IMR-90 (cell line): Measurements from ENCODE around the gene STX4. TPM values are rescaled to one million over a fixed set of nuclear protein-coding genes. Genes with fewer than 3 reads are reported as not detected.

Experiments
- ATAC-seq: fragments of 200-7000 bp; cut with Tn5 transposase; 2 replicates; pipeline ENCODE4 v1.9.1; 2020; ENCODE audit warnings: low read depth, mild to moderate bottlenecking, moderate library complexity
- BruUV-seq: library from RNA; stranded (reverse); fragments of 400-500 nt; replicated peaks from 2 replicates; lab custom pipeline; 2021; lab: Mats Ljungman, UMichigan
- CTCF ChIA-PET: fragments of 300-600 bp; formaldehyde crosslinking; extraction: SDS; loops from one replicate; lab custom pipeline; 2021; ENCODE audit warnings: antibody characterized with exemption; lab: Yijun Ruan, JAX
- POLR2A ChIA-PET: fragments of 300-600 bp; sonication (Branson Sonifier 250); formaldehyde crosslinking; loops from one replicate; lab custom pipeline; 2022; ENCODE audit warnings: antibody characterized with exemption; ENCODE audit not compliant: unreplicated experiment; lab: Charles Lee
- DNase-seq: peaks from one replicate; pipeline ENCODE4 v3.0.0; 2013
- H2AFZ ChIP-seq: replicated peaks from 2 replicates; pipeline ENCODE3; 2013; ENCODE audit warnings: low read length, mild to moderate bottlenecking; ENCODE audit not compliant: poor library complexity
- H2AK5ac ChIP-seq: 2 replicates; pipeline ENCODE4 v1.6.1; 2013; ENCODE audit warnings: low read depth, low read length, inconsistent platforms
- H2AK9ac ChIP-seq: replicated peaks from 2 replicates; pipeline ENCODE3; 2013; ENCODE audit warnings: mild to moderate bottlenecking, low read depth, low read length, moderate library complexity; ENCODE audit not compliant: poor library complexity
- H2BK120ac ChIP-seq: 2 replicates; pipeline ENCODE4 v1.6.1; 2013; ENCODE audit warnings: low read depth, low read length, inconsistent platforms
- H2BK15ac ChIP-seq: 3 replicates; pipeline ENCODE4 v1.6.1; 2013; ENCODE audit warnings: low read depth, low read length, inconsistent platforms
- H2BK20ac ChIP-seq: 2 replicates; pipeline ENCODE4 v1.6.1; 2013; ENCODE audit warnings: low read depth, mild to moderate bottlenecking, inconsistent platforms, low read length, moderate library complexity
- H2BK5ac ChIP-seq: 2 replicates; pipeline ENCODE4 v1.6.1; 2013; ENCODE audit warnings: mild to moderate bottlenecking, low read depth, low read length, inconsistent platforms; ENCODE audit not compliant: poor library complexity, severe bottlenecking
- H3K14ac ChIP-seq: replicated peaks from 2 replicates; pipeline ENCODE4 v1.6.1; 2013; ENCODE audit warnings: low read depth, low read length, inconsistent platforms
- H3K18ac ChIP-seq: 2 replicates; pipeline ENCODE4 v1.6.1; 2013; ENCODE audit warnings: low read depth, low read length, control low read depth
- H3K23ac ChIP-seq: 2 replicates; pipeline ENCODE4 v1.6.1; 2013; ENCODE audit warnings: low read depth, low read length, inconsistent platforms
- H3K27ac ChIP-seq: 2 replicates; pipeline ENCODE4 v1.5.1; 2013; ENCODE audit warnings: mild to moderate bottlenecking, control low read depth, low read length; ENCODE audit not compliant: insufficient read depth
- H3K27me3 ChIP-seq: 2 replicates; pipeline ENCODE4 v1.6.1; 2013; ENCODE audit warnings: low read length; ENCODE audit not compliant: control insufficient read depth, insufficient read depth
- H3K36me3 ChIP-seq: 2 replicates; pipeline ENCODE4 v1.6.1; 2013; ENCODE audit warnings: low read length, mixed read lengths; ENCODE audit not compliant: control insufficient read depth, insufficient read depth
- H3K4ac ChIP-seq: 2 replicates; pipeline ENCODE4 v1.6.1; 2013; ENCODE audit warnings: low read depth, low read length, inconsistent platforms
- H3K4me1 ChIP-seq: 2 replicates; pipeline ENCODE4 v1.6.1; 2013; ENCODE audit warnings: low read length, mixed read lengths; ENCODE audit not compliant: control insufficient read depth, insufficient read depth
- H3K4me2 ChIP-seq: 2 replicates; pipeline ENCODE4 v1.6.1; 2013; ENCODE audit warnings: low read depth, mild to moderate bottlenecking, control low read depth, low read length, moderate library complexity
- H3K4me3 ChIP-seq: 2 replicates; pipeline ENCODE4 v1.5.1; 2013; ENCODE audit warnings: low read depth, mild to moderate bottlenecking, control low read depth, low read length, moderate library complexity; ENCODE audit not compliant: insufficient read depth
- H3K56ac ChIP-seq: 2 replicates; pipeline ENCODE4 v1.6.1; 2013; ENCODE audit warnings: low read length, inconsistent platforms; ENCODE audit not compliant: insufficient read depth; ENCODE audit errors: extremely low read depth
- H3K79me1 ChIP-seq, 2 experiments: 2 replicates each; pipeline ENCODE4 v1.6.1; 2013; ENCODE audit warnings: low read length in 2 of 2, inconsistent platforms in 1 of 2, low read depth in 1 of 2
- H3K9ac ChIP-seq: 2 replicates; pipeline ENCODE4 v1.6.1; 2013; ENCODE audit warnings: low read depth, low read length, control low read depth
- H3K9me1 ChIP-seq: 2 replicates; pipeline ENCODE4 v1.6.1; 2013; ENCODE audit warnings: low read length, inconsistent platforms; ENCODE audit not compliant: insufficient read depth
- H3K9me3 ChIP-seq: 2 replicates; pipeline ENCODE4 v1.6.1; 2013; ENCODE audit warnings: low read length; ENCODE audit not compliant: control insufficient read depth, insufficient read depth
- H4K20me1 ChIP-seq: 2 replicates; pipeline ENCODE4 v1.6.1; 2013; ENCODE audit warnings: low read length, inconsistent platforms; ENCODE audit not compliant: insufficient read depth
- H4K5ac ChIP-seq: 2 replicates; pipeline ENCODE4 v1.6.1; 2013; ENCODE audit warnings: mild to moderate bottlenecking, low read depth, low read length, control low read depth
- H4K8ac ChIP-seq, 2 experiments: 2 replicates each; pipeline ENCODE4 v1.6.1; 2013; ENCODE audit warnings: low read depth in 2 of 2, low read length in 2 of 2, control low read depth in 1 of 2, inconsistent platforms in 1 of 2
- H4K91ac ChIP-seq: 2 replicates; pipeline ENCODE4 v1.6.1; 2013; ENCODE audit warnings: low read depth, low read length, inconsistent platforms; ENCODE audit not compliant: insufficient read depth
- BHLHE40 ChIP-seq: fragments of 150-350 bp; IDR thresholded peaks from 2 replicates; pipeline ENCODE4 v1.6.1; 2016; ENCODE audit warnings: mild to moderate bottlenecking, low read depth, low read length
- CEBPB ChIP-seq: IDR thresholded peaks from 2 replicates; pipeline ENCODE4 v1.6.1; 2012; ENCODE audit warnings: low read depth, low read length, improper control_type of control experiment
- CHD1 ChIP-seq: IDR thresholded peaks from 2 replicates; pipeline ENCODE4 v1.6.1; 2012; ENCODE audit warnings: low read depth, low read length, improper control_type of control experiment
- CTCF ChIP-seq: conservative IDR thresholded peaks from 2 replicates; pipeline ENCODE4 v1.5.1; 2012; ENCODE audit warnings: mild to moderate bottlenecking, low read depth, low read length, improper control_type of control experiment
- FOS ChIP-seq: fragments of 150-350 bp; IDR thresholded peaks from 2 replicates; pipeline ENCODE4 v1.6.1; 2016; ENCODE audit warnings: low read depth, low read length
- MAZ ChIP-seq: IDR thresholded peaks from 2 replicates; pipeline ENCODE4 v1.6.1; 2012; ENCODE audit warnings: low read depth, mild to moderate bottlenecking, low read length, improper control_type of control experiment, moderate library complexity, borderline replicate concordance
- NFE2L2 ChIP-seq: fragments of 150-350 bp; IDR thresholded peaks from 2 replicates; pipeline ENCODE4 v1.6.1; 2016; ENCODE audit warnings: low read depth, mild to moderate bottlenecking, low read length
- POLR2A ChIP-seq: IDR thresholded peaks from 2 replicates; pipeline ENCODE4 v1.6.1; 2012; ENCODE audit warnings: mild to moderate bottlenecking, low read depth, low read length
- RAD21 ChIP-seq: IDR thresholded peaks from 2 replicates; pipeline ENCODE4 v1.6.1; 2012; ENCODE audit warnings: low read length, improper control_type of control experiment
- RFX5 ChIP-seq: IDR thresholded peaks from 2 replicates; pipeline ENCODE4 v1.8.0; 2012; ENCODE audit warnings: low read depth, mild to moderate bottlenecking, low read length, moderate library complexity
- SMC3 ChIP-seq: fragments of 150-350 bp; IDR thresholded peaks from 2 replicates; pipeline ENCODE4 v1.6.1; 2016; ENCODE audit warnings: low read depth, mild to moderate bottlenecking, antibody characterized with exemption, low read length, moderate library complexity
- WGBS, 2 experiments: methylation state at CpG; one replicate each; pipeline versions ENCODE4 v1.1.5 to v1.1.7; 2013; ENCODE audit warnings: missing lambda C conversion rate in 2 of 2; ENCODE audit not compliant: insufficient read length in 1 of 2; ENCODE audit errors: extremely low coverage in 2 of 2; 5-methylcytosine and 5-hydroxymethylcytosine counted together
- dilution Hi-C: fragments of 300-500 bp; cut with HindIII; formaldehyde crosslinking; loops from one replicate; pipeline ENCODE4 v1.14.3; 2018; ENCODE audit warnings: low sequenced_read_pairs; ENCODE audit not compliant: unreplicated experiment
- in situ Hi-C: fragments of 300-500 bp; cut with MboI; formaldehyde crosslinking; loops from 3 replicates; pipeline ENCODE4 v1.14.3; 2019; ENCODE audit warnings: low sequenced_read_pairs, inconsistent platforms, mixed read lengths
- intact Hi-C: fragments of 100-400 bp; cut with micrococcal nuclease; formaldehyde crosslinking; loops from 2 replicates; pipeline ENCODE4 v1.10.0; 2022
- polyA plus RNA-seq, 3 experiments: library from polyadenylated mRNA; depleted of rRNA; stranded (reverse); fragments of >200 nt; gene quantifications; 2 replicates each; pipeline ENCODE4 v1.2.3, GENCODE V29; 2012; ENCODE audit warnings: low replicate concordance in 1 of 3
- total RNA-seq: library from RNA; depleted of rRNA; stranded (reverse); fragments of >200 nt; gene quantifications from 2 replicates; pipeline ENCODE4 v1.2.3, GENCODE V29; 2012
- TF ChIP-seq, protein P1 (sequence below): fragments of 150-350 bp; IDR thresholded peaks from 2 replicates; pipeline ENCODE4 v1.6.1; 2016; ENCODE audit warnings: low read depth, mild to moderate bottlenecking, low read length, moderate library complexity, borderline replicate concordance

The STX4 gene
- total and polyA plus RNA-seq, 2 of the 4 experiments (the other 2 are of a cell fraction) = 23.5 to 67.9 TPM

GRCh38 chr16:31007684-31008083, 25.7 kb upstream of the STX4 start:
- H4K8ac ChIP-seq = peak overlapping the region in 1 of 2 experiments; percentile 73; a peak in 1 of 4 replicates
- H3K9me1 ChIP-seq = 0 out of 2 replicates have a peak, but pooled peaks cover 5% of the 10 kb centered on the region
- dilution Hi-C loops (no loop called here), in situ Hi-C loops (no loop called here), intact Hi-C loops (no loop called here)
- ChIA-PET CTCF (no interaction called here), POLR2A (no interaction called here)
- H3K4me1 ChIP-seq = peaks cover 32% of the 10 kb centered on the region
- H3K4me3 ChIP-seq = no peak overlapping the region
- peak overlapping the region; percentile 34; the same call in 1 of the 2 replicates for H3K18ac ChIP-seq
- H3K4me2 ChIP-seq = peak overlapping the region; percentile 21; the same call in 1 of the 2 replicates
- 0 out of 2 replicates have a peak overlapping the region, but pooled peaks have one; percentile 31 for H3K14ac ChIP-seq
- peak overlapping the region; percentile 14 for H4K91ac ChIP-seq
- peaks cover 7% of the 10 kb centered on the region for H3K27me3 ChIP-seq
- H3K23ac ChIP-seq = 0 out of 2 replicates have a peak overlapping the region, but pooled peaks have one; percentile 63
- peak overlapping the region; percentile 52 for H2BK20ac ChIP-seq
- no peaks in the 10 kb centered on the region for H3K9me3 ChIP-seq
- no peak for ATAC-seq
- peaks cover 4 to 43% of the 10 kb centered on the region in 2 experiments; a peak in 3 of 4 replicates for H3K79me1 ChIP-seq
- no peak overlapping the region for H3K9ac ChIP-seq
- peak overlapping the region; percentile 22 for H2AK9ac ChIP-seq
- H4K20me1 ChIP-seq = no peaks in the 10 kb centered on the region
- DNase-seq = no peak
- H2BK5ac ChIP-seq = no peak overlapping the region
- H3K27ac ChIP-seq = no peak overlapping the region
- no peak overlapping the region for H3K56ac ChIP-seq
- TF ChIP-seq CEBPB (no peak), POLR2A (no peak), RFX5 (no peak), CTCF (no peak), RAD21 (no peak), SMC3 (no peak), MAZ (no peak), BHLHE40 (no peak), CHD1 (no peak), FOS (no peak), NFE2L2 (no peak)
- TF ChIP-seq, protein P1, sequence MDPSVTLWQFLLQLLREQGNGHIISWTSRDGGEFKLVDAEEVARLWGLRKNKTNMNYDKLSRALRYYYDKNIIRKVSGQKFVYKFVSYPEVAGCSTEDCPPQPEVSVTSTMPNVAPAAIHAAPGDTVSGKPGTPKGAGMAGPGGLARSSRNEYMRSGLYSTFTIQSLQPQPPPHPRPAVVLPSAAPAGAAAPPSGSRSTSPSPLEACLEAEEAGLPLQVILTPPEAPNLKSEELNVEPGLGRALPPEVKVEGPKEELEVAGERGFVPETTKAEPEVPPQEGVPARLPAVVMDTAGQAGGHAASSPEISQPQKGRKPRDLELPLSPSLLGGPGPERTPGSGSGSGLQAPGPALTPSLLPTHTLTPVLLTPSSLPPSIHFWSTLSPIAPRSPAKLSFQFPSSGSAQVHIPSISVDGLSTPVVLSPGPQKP = no peak
- peak overlapping the region; percentile 93; the same call in 2 of the 3 replicates for H2BK15ac ChIP-seq
- H2BK120ac ChIP-seq = peak overlapping the region; percentile 63
- no peaks in the 10 kb centered on the region for H3K36me3 ChIP-seq
- BruUV-seq = no TSS peak
- no peak overlapping the region for H2AFZ ChIP-seq
- peak overlapping the region; percentile 21; the same call in 1 of the 2 replicates for H4K5ac ChIP-seq
- WGBS, 2 experiments = 50% methylated on average over 2 of the region's 6 CpGs; no CpG with 5 or more reads in 1 of the 2 experiments
- peak overlapping the region; percentile 33; the same call in 1 of the 2 replicates for H3K4ac ChIP-seq
- H2AK5ac ChIP-seq = peak overlapping the region; percentile 85
